Measurements from ENCODE around the gene ALG12.

The ALG12 gene

GRCh38 chr22:49850959-49851802 lies 67.1 kb downstream of the ALG12 start:
- Histone ChIP-seq H3K4me1 (ENCODE audit: insufficient read depth, low read length, severe bottlenecking) (peaks cover 25% of the 10 kb centered on the region), H3K9me3 (ENCODE audit: low read length) (no peaks in the 10 kb centered on the region), H3K9ac (ENCODE audit: low read length) (no peak overlapping the region), H3K4me2 (ENCODE audit: low read length) (no peak overlapping the region), H3K9me2 (ENCODE audit: low read depth, low read length) (no peaks in the 10 kb centered on the region), H3F3A (ENCODE audit: insufficient read depth, low read length) (no peaks in the 10 kb centered on the region), H3K4me3 (ENCODE audit: low read depth, low read length, poor library complexity, severe bottlenecking) (no peak overlapping the region), H3K27ac (ENCODE audit: low read depth, low read length, poor library complexity, severe bottlenecking) (no peak overlapping the region), H3K79me2 (ENCODE audit: insufficient read depth, low read length) (peaks cover 19% of the 10 kb centered on the region), H3K36me3 (ENCODE audit: insufficient read depth, low read length) (no peaks in the 10 kb centered on the region), H3K27me3 (ENCODE audit: insufficient read depth, low read length) (no peaks in the 10 kb centered on the region), H4K20me1 (ENCODE audit: insufficient read depth, low read length) (no peaks in the 10 kb centered on the region), H2AFZ (ENCODE audit: low read length) (no peak overlapping the region)
- TF ChIP-seq CTCF (IDR thresholded peaks at IDR 0.05; ENCODE audit: low read length) (no peak), EZH2 (IDR thresholded peaks at IDR 0.05; ENCODE audit: borderline replicate concordance, low read length) (no peak)
